Activated T-cell treated with anti-CD3 and anti-CD28 coated beads, Interleukin-2, amount 50 U/mL, for 72 hours (primary cell): ENCODE measurements around the gene E2F3. TPM values are rescaled to one million over a fixed set of nuclear protein-coding genes. Genes with fewer than 3 reads are reported as not detected.
A peak's percentile ranks its signal among the peaks of the same experiment; 100 is the strongest.

Source experiments
- ATAC-seq, 2 donors: fragments of 150-1000 bp; cut with Tn5 transposase; replicated peaks in 1 of 2; 2 replicates each; pipeline ENCODE4 v1.10.0; 2021; ENCODE audit warnings: moderate library complexity in 2 of 2, mild to moderate bottlenecking in 1 of 2
- DNase-seq, 2 donors: peaks; one replicate each; pipeline ENCODE4 v3.0.0; 2021 to 2022; ENCODE audit warnings: mixed read lengths in 1 of 2
- H3K27ac Mint-ChIP-seq: one replicate; pipeline ENCODE4 v1.8.0; 2022; ENCODE audit warnings: mild to moderate bottlenecking, moderate library complexity, mixed read lengths
- H3K27me3 Mint-ChIP-seq: one replicate; pipeline ENCODE4 v1.8.0; 2022; ENCODE audit warnings: low read depth, mixed read lengths
- H3K36me3 Mint-ChIP-seq, 2 donors: one replicate each; pipeline ENCODE4 v1.8.0; 2022; ENCODE audit warnings: mixed read lengths in 2 of 2, mild to moderate bottlenecking in 1 of 2; ENCODE audit not compliant: insufficient read depth in 2 of 2
- H3K4me1 Mint-ChIP-seq: one replicate; pipeline ENCODE4 v1.8.0; 2022; ENCODE audit warnings: low read depth, mixed read lengths
- H3K4me3 Mint-ChIP-seq, 2 donors: one replicate each; pipeline ENCODE4 v1.8.0; 2022; ENCODE audit warnings: mild to moderate bottlenecking in 2 of 2, mixed read lengths in 2 of 2, moderate library complexity in 2 of 2
- H3K9me3 Mint-ChIP-seq, 2 donors: one replicate each; pipeline ENCODE4 v1.8.0; 2022; ENCODE audit warnings: mixed read lengths in 2 of 2
- total RNA-seq, 2 donors: library from RNA; stranded (reverse); gene quantifications; one replicate each; pipeline ENCODE4 v1.2.3, GENCODE V29; 2022

E2F3 gene
- total RNA-seq, 2 donors from 2014 or later: 17.5 to 18.0 TPM

GRCh38 chr6:20404641-20405032 is 3.0 kb downstream of the E2F3 start:
- Mint-ChIP-seq H3K36me3 (peaks cover 5 to 14% of the 10 kb centered on the region in 2 donors), H3K9me3 (no peaks in the 10 kb centered on the region), H3K4me3 (peak overlapping the region; percentile 97 to 100), H3K27ac (peak overlapping the region; percentile 96), H3K4me1 (peaks cover 62% of the 10 kb centered on the region), H3K27me3 (no peaks in the 10 kb centered on the region)
- ATAC-seq (no peak), DNase-seq (peak; percentile 69 to 79)

DNA sequence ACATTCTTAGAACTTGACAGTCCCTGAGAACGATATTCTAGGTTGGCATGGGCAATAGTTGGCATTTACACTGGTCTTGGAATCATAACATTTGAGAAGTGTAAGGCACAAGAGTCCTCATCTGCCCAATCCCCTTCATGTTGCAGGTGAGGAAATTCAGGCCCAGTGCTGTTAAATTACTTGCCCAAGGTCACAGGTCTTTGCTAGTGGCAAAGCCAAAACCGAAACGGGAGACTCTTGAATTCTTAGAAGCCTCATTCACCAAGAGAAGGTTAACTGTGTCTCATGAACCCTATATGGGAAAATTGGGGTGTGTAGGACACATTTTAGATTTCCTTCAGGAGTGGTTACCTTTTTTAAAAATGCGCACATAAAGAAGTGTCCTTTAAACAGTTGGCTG is 7.2 kb downstream of the E2F3 start:
- H3K27me3 Mint-ChIP-seq: no peaks in the 10 kb centered on the region
- no peak for ATAC-seq
- peaks cover 2 to 19% of the 10 kb centered on the region in 2 donors for H3K36me3 Mint-ChIP-seq
- no peaks in the 10 kb centered on the region for H3K9me3 Mint-ChIP-seq
- peak overlapping the region; percentile 83 for H3K27ac Mint-ChIP-seq
- H3K4me3 Mint-ChIP-seq: peak overlapping the region; percentile 68 to 82
- DNase-seq: no peak
- peaks cover 78% of the 10 kb centered on the region for H3K4me1 Mint-ChIP-seq

DNA sequence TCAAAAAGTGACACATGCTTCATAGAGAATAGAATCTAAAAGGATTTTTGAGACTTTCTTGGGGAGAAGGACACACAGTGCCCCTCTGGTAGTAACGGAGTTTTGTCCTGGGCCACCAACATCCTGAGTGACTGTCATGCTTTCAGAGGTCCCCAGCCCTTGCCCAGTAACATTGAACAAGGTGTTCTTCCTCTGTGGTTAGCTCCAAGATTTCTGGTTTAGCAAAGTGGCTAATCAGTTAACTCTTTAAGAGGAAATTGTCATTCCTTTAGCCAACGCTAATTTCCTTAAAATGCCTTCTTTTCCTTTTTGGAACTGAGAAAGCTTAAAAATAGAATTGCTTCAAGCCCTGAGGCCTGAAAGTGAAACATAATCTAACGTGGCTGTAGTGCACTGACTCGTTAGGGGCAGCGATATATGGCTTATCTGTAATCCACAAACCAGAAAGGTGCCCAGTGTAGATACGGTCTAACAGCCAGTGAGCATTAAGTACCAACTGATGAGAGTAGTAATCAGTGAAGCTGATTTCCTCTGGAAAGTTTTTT is 7.8 kb downstream of the E2F3 start:
- ATAC-seq: peak; percentile 78 to 79
- H3K27ac Mint-ChIP-seq: peak overlapping the region; percentile 83

GRCh38 chr6:20411544-20411943 is 9.9 kb downstream of the E2F3 start:
- no peak for DNase-seq
- Mint-ChIP-seq H3K4me3 (peak overlapping the region; percentile 11 to 63), H3K27me3 (no peaks in the 10 kb centered on the region), H3K27ac (peak overlapping the region; percentile 25), H3K36me3 (peaks cover 1 to 17% of the 10 kb centered on the region in 2 donors), H3K9me3 (no peaks in the 10 kb centered on the region), H3K4me1 (peaks cover 85% of the 10 kb centered on the region)
- ATAC-seq: no peak

More for the DNA sequence above, 7.8 kb downstream of the E2F3 start:
- H3K4me3 Mint-ChIP-seq: peak overlapping the region; percentile 68 to 82
- no peaks in the 10 kb centered on the region for H3K9me3 Mint-ChIP-seq
- no peaks in the 10 kb centered on the region for H3K27me3 Mint-ChIP-seq
- peaks cover 78% of the 10 kb centered on the region for H3K4me1 Mint-ChIP-seq
- no peak for DNase-seq
- peaks cover 2 to 19% of the 10 kb centered on the region in 2 donors for H3K36me3 Mint-ChIP-seq

DNA sequence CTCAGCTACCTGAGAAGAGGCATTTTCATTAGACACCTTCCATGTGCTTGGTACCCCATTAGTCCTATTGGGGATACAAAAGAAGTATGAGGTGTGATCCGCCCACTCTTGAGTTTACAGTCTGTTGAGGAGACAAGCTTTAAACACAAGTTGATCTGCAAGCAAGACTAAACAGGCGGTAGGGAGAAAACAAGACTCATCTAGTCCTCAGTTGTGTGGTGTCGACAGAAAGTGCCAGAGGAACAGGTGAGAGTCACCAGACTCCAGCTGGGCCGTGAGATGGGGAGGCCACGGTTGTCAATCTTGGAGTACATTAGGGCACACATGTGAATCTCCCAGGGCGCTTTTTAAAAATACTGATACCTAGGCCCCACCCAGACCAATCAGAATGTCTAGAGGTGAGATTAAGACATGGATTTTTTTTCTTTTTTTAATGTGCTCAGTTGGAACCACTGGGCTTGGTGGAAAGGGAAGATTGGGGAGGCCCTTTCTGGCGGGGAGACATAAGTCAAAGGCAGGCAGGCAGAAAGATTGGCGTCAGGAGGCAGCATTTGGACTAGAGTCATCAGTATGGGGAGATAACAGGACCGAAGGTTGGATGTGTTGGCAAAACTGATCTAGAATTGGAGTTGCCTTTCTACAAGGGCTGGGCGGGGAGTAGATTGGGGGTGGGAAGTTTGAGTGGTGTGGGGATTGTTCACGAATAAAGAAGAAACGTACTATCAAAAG is 10.4 kb downstream of the E2F3 start:
- Mint-ChIP-seq H3K4me1 (peaks cover 85% of the 10 kb centered on the region), H3K27me3 (no peaks in the 10 kb centered on the region), H3K4me3 (peak overlapping the region; percentile 0 to 63), H3K27ac (no peak overlapping the region), H3K36me3 (peaks cover 0 to 14% of the 10 kb centered on the region in 2 donors), H3K9me3 (no peaks in the 10 kb centered on the region)
- DNase-seq (no peak), ATAC-seq (no peak)

GRCh38 chr6:20412682-20413073 is 11.0 kb downstream of the E2F3 start:
- no peak overlapping the region for H3K4me3 Mint-ChIP-seq
- DNase-seq: no peak
- H3K36me3 Mint-ChIP-seq: peaks cover 0 to 12% of the 10 kb centered on the region in 2 donors
- H3K27ac Mint-ChIP-seq: no peak overlapping the region
- peaks cover 82% of the 10 kb centered on the region for H3K4me1 Mint-ChIP-seq
- no peaks in the 10 kb centered on the region for H3K27me3 Mint-ChIP-seq
- ATAC-seq: no peak
- no peaks in the 10 kb centered on the region for H3K9me3 Mint-ChIP-seq

DNA sequence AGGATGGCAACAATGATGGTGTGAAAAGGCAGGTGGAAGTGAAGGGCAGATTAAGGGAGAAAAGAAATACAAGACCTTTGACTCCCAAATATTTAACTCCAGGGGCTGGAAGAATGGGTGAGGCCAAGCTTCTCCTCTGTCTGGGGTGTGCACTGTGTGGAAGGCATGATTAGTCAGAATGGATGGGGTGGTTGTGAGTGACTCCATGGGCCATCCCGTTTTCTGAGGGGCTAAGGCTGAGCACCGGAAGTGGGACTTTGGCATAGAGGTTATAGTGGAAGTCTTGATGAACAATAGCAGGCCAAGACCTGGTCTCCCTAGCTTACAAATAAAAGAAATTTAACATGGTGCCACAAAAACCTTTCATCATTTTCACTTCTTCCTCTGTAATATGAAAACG is 12.1 kb downstream of the E2F3 start:
- Mint-ChIP-seq H3K36me3 (peaks cover 0 to 12% of the 10 kb centered on the region in 2 donors), H3K27me3 (no peaks in the 10 kb centered on the region), H3K4me3 (no peak overlapping the region), H3K27ac (no peak overlapping the region), H3K9me3 (no peaks in the 10 kb centered on the region), H3K4me1 (peaks cover 82% of the 10 kb centered on the region)
- no peak for DNase-seq
- ATAC-seq: no peak

- Mint-ChIP-seq H3K4me3 (no peak overlapping the region), H3K36me3 (peaks cover 0 to 13% of the 10 kb centered on the region in 2 donors), H3K9me3 (no peaks in the 10 kb centered on the region), H3K27me3 (no peaks in the 10 kb centered on the region), H3K4me1 (peaks cover 74% of the 10 kb centered on the region), H3K27ac (no peak overlapping the region)
- DNase-seq (no peak), ATAC-seq (no peak)
Measured at GRCh38 chr6:20414711-20415110, 13.0 kb downstream of the E2F3 start.

DNA sequence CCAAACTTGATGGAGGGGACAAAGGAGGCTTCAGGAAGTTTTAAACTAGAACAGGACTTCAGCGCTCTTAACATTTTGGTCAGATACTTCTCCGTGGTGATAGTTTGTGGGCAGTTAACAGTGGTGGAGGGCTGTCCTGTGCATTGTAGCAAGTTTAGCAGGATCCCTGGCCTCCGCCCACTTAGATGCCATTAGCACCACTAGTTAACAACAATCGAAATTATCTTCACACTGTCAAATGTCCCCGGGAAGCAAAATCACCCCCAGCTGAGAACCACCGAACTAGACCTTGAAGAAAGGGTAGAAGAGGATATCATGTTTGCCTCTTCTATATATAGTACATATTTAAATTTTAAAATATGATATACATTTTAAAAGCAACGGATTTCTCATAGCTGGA is 13.6 kb downstream of the E2F3 start:
- ATAC-seq: no peak
- H3K4me1 Mint-ChIP-seq: peaks cover 68% of the 10 kb centered on the region
- H3K4me3 Mint-ChIP-seq: no peak overlapping the region
- H3K36me3 Mint-ChIP-seq: peaks cover 0 to 17% of the 10 kb centered on the region in 2 donors
- no peaks in the 10 kb centered on the region for H3K27me3 Mint-ChIP-seq
- DNase-seq: no peak
- H3K9me3 Mint-ChIP-seq: no peaks in the 10 kb centered on the region
- H3K27ac Mint-ChIP-seq: no peak overlapping the region

DNA sequence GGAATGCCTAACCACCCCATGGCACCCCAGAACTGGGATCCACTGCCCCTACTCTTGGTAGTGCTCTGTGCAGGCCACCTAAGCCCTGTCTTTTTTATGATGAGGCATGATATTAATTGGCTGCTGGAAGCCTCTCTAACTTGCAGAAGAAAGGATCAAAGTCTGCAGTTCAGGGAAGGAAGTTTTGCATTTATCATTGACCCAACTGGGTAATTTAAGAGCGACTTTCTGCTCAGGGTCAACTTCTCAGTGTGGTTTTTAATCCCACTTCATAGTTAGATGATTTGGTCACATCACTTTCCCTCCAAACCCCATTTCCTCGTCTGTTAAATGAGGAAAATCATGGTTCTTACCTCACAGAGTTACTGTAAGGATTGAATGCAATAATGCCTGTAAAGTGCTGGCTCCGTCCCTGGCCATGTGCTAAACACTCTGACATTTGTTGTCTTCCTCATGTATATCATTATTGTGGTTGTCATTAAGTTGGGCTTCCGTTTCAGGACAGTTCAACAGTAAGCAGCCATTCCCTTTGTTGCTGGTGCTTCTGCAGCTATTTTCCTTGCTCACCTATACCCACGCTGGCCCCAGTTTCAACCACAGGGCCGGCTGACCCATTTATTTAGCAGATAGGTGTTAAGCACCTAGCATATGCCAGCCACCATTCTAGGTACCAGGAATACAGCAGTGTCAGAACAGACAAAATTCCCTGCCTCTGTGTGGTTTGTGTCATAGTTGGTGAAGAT is 14.2 kb downstream of the E2F3 start:
- ATAC-seq: peak in 1 of 2 donors; percentile 23
- H3K27ac Mint-ChIP-seq: peak overlapping the region; percentile 34
- no peak for DNase-seq
- peak overlapping the region in 1 of 2 donors; percentile 1 for H3K4me3 Mint-ChIP-seq
- H3K4me1 Mint-ChIP-seq: peaks cover 63% of the 10 kb centered on the region
- no peaks in the 10 kb centered on the region for H3K27me3 Mint-ChIP-seq
- peaks cover 2 to 22% of the 10 kb centered on the region in 2 donors for H3K36me3 Mint-ChIP-seq
- no peaks in the 10 kb centered on the region for H3K9me3 Mint-ChIP-seq

DNA sequence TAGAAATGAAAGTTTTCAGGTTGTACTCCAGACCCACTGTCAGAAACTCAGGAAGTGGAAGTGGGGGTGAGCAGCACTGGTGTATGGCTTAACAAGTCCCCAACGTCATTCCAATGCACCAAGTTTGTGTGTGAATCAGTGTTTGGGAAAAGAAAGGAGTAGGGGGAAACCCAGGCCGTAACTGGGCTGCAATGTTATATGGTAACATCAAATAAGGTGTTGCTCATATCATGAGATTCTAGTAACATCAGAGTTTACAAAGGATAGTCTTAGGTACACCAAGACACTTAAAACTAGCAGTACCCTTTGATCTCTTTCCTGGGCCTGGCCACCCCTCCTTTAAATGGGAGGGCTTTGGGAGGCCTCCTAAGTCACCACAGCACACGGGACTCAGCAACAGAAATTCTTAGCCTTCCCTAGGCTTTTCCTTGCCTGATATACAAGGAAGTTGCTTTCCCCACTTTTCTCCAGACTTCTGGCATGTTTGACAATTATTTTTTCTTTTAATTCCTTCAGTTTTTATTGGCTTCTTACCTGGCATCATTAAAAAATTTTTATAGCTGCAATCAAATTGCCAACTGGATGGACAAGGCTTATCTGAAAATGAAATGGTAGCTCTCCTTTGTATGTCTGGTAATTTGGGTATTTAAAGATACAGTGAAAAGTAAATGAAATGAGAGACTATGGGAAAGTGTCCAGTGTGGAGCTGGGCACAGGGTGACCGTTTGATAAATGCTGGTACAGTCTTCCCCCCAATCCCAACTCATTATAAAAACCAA is 15.1 kb downstream of the E2F3 start:
- peak overlapping the region in 1 of 2 donors; percentile 1 for H3K4me3 Mint-ChIP-seq
- ATAC-seq (peak; percentile 36 to 39), DNase-seq (no peak)
- peak overlapping the region; percentile 54 for H3K27ac Mint-ChIP-seq
- H3K36me3 Mint-ChIP-seq: peaks cover 4 to 21% of the 10 kb centered on the region in 2 donors
- no peaks in the 10 kb centered on the region for H3K9me3 Mint-ChIP-seq
- no peaks in the 10 kb centered on the region for H3K27me3 Mint-ChIP-seq
- H3K4me1 Mint-ChIP-seq: peaks cover 55% of the 10 kb centered on the region

DNA sequence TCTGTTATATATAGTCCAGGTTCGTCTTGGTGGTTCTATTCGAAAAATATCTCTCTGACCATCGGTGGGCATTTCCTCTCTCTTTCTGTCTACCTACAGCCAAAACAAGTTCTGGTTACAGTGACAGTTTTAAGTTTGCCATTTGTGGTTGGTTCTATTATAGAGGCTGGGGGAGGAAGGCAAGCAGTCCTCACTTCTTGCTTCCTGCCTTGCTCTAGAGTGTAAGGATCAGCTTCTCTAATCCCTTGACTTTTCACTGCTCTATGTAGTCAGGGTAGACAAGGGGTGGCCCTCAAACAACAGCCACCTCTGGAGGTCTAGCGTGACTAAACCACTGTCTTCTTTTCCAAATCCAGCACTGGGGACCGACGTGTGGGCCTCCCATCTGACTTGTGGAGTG is 16.1 kb downstream of the E2F3 start:
- Mint-ChIP-seq H3K4me1 (peaks cover 47% of the 10 kb centered on the region), H3K4me3 (no peak overlapping the region), H3K9me3 (no peaks in the 10 kb centered on the region), H3K27me3 (no peaks in the 10 kb centered on the region), H3K27ac (no peak overlapping the region), H3K36me3 (peaks cover 4 to 18% of the 10 kb centered on the region in 2 donors)
- no peak for ATAC-seq
- no peak for DNase-seq
